ENCODE results near the gene TXLNB.
A peak's percentile ranks its signal among the peaks of the same experiment; 100 is the strongest.
"Not testable (repeated sequence)": the region's sequence is repeated elsewhere in the genome, so short reads cannot be mapped to it uniquely, and the experiment has no call there.

The TXLNB gene

GRCh38 chr6:139239064-139239463, 52.7 kb downstream of the TXLNB start:
- no peak overlapping the region for H3K4me2 ChIP-seq (ENCODE audit: low read length, poor library complexity, severe bottlenecking)
- no peak overlapping the region for H3K27ac ChIP-seq (ENCODE audit: low read length, poor library complexity, severe bottlenecking)
- H3K79me1 ChIP-seq (replicated peaks; ENCODE audit: low read length, poor library complexity, severe bottlenecking) = no peaks in the 10 kb centered on the region
- H2BK12ac ChIP-seq (ENCODE audit: low read length in 2 of 2) = peak overlapping the region; percentile 56 to 61
- H3K4me3 ChIP-seq (ENCODE audit: insufficient read depth in 1 of 2, low read depth in 1 of 2, low read length in 2 of 2) = no peak overlapping the region
- H3K23ac ChIP-seq (ENCODE audit: low read length in 2 of 2) = no peak overlapping the region
- no peak overlapping the region for H3K14ac ChIP-seq (ENCODE audit: low read length in 2 of 2)
- H4K91ac ChIP-seq (ENCODE audit: low read length) = peak overlapping the region; percentile 12
- H2AK5ac ChIP-seq (ENCODE audit: low read length, severe bottlenecking) = no peak overlapping the region
- no peak overlapping the region for H2AFZ ChIP-seq (ENCODE audit: low read depth, low read length)
- no peak overlapping the region for H2BK120ac ChIP-seq (ENCODE audit: low read depth, low read length)
- H2BK5ac ChIP-seq (ENCODE audit: low read depth, low read length, poor library complexity, severe bottlenecking) = no peak overlapping the region
- no peaks in the 10 kb centered on the region for H3K4me1 ChIP-seq (ENCODE audit: control insufficient read depth, insufficient read depth, low read depth, low read length)
- H3K9ac ChIP-seq (ENCODE audit: low read length) = no peak overlapping the region
- no peaks in the 10 kb centered on the region for H3K9me3 ChIP-seq (ENCODE audit: control insufficient read depth, low read length)
- H3K18ac ChIP-seq (ENCODE audit: low read depth in 1 of 2, low read length in 2 of 2) = peak overlapping the region; percentile 73 to 75
- H3K4ac ChIP-seq (ENCODE audit: low read depth in 1 of 2, low read length in 2 of 2) = peak overlapping the region in 1 of 2 experiments; percentile 47
- no peaks in the 10 kb centered on the region for H3K27me3 ChIP-seq (ENCODE audit: control insufficient read depth in 1 of 2, insufficient read depth in 1 of 2, low read length in 2 of 2)
- H3K36me3 ChIP-seq (ENCODE audit: control insufficient read depth in 1 of 2, insufficient read depth in 2 of 2, low read depth in 1 of 2, low read length in 2 of 2) = no peaks in the 10 kb centered on the region
- WGBS = 80% methylated on average over 9 of the region's 10 CpGs
- H2BK15ac ChIP-seq (ENCODE audit: low read depth, poor library complexity, severe bottlenecking) = no peak overlapping the region
- no peak for DNase-seq
- H4K8ac ChIP-seq (ENCODE audit: low read length) = no peak overlapping the region

GRCh38 chr6:139236105-139236504, 55.7 kb downstream of the TXLNB start:
- Histone ChIP-seq H3K27me3 (ENCODE audit: control insufficient read depth in 1 of 2, insufficient read depth in 1 of 2, low read length in 2 of 2) (no peaks in the 10 kb centered on the region), H3K4me1 (ENCODE audit: control insufficient read depth, insufficient read depth, low read depth, low read length) (no peaks in the 10 kb centered on the region), H2AFZ (ENCODE audit: low read depth, low read length) (no peak overlapping the region), H3K79me1 (replicated peaks; ENCODE audit: low read length, poor library complexity, severe bottlenecking) (no peaks in the 10 kb centered on the region), H3K9me3 (ENCODE audit: control insufficient read depth, low read length) (no peaks in the 10 kb centered on the region), H2BK12ac (ENCODE audit: low read length in 2 of 2) (no peak overlapping the region), H2AK5ac (ENCODE audit: low read length, severe bottlenecking) (no peak overlapping the region), H3K27ac (ENCODE audit: low read length, poor library complexity, severe bottlenecking) (no peak overlapping the region), H3K4me2 (ENCODE audit: low read length, poor library complexity, severe bottlenecking) (no peak overlapping the region), H3K18ac (ENCODE audit: low read depth in 1 of 2, low read length in 2 of 2) (no peak overlapping the region), H3K9ac (ENCODE audit: low read length) (no peak overlapping the region), H3K4ac (ENCODE audit: low read depth in 1 of 2, low read length in 2 of 2) (no peak overlapping the region), H2BK120ac (ENCODE audit: low read depth, low read length) (no peak overlapping the region), H3K14ac (ENCODE audit: low read length in 2 of 2) (no peak overlapping the region), H2BK5ac (ENCODE audit: low read depth, low read length, poor library complexity, severe bottlenecking) (no peak overlapping the region), H3K36me3 (ENCODE audit: control insufficient read depth in 1 of 2, insufficient read depth in 2 of 2, low read depth in 1 of 2, low read length in 2 of 2) (no peaks in the 10 kb centered on the region), H3K4me3 (ENCODE audit: insufficient read depth in 1 of 2, low read depth in 1 of 2, low read length in 2 of 2) (no peak overlapping the region), H4K91ac (ENCODE audit: low read length) (no peak overlapping the region), H2BK15ac (ENCODE audit: low read depth, poor library complexity, severe bottlenecking) (peak overlapping the region; percentile 62), H3K23ac (ENCODE audit: low read length in 2 of 2) (peak overlapping the region in 1 of 2 experiments; percentile 59), H4K8ac (ENCODE audit: low read length) (no peak overlapping the region)
- no peak for DNase-seq
- WGBS = 83% methylated on average over 5 of the region's 5 CpGs

GRCh38 chr6:139235661-139236060, 56.1 kb downstream of the TXLNB start:
- H2AFZ ChIP-seq (ENCODE audit: low read depth, low read length) = no peak overlapping the region
- no peak overlapping the region for H2BK12ac ChIP-seq (ENCODE audit: low read length in 2 of 2)
- H2AK5ac ChIP-seq (ENCODE audit: low read length, severe bottlenecking) = no peak overlapping the region
- H3K4me1 ChIP-seq (ENCODE audit: control insufficient read depth, insufficient read depth, low read depth, low read length) = no peaks in the 10 kb centered on the region
- H3K36me3 ChIP-seq (ENCODE audit: control insufficient read depth in 1 of 2, insufficient read depth in 2 of 2, low read depth in 1 of 2, low read length in 2 of 2) = no peaks in the 10 kb centered on the region
- no peak overlapping the region for H2BK15ac ChIP-seq (ENCODE audit: low read depth, poor library complexity, severe bottlenecking)
- H3K4me2 ChIP-seq (ENCODE audit: low read length, poor library complexity, severe bottlenecking) = no peak overlapping the region
- H3K23ac ChIP-seq (ENCODE audit: low read length in 2 of 2) = no peak overlapping the region
- no peak overlapping the region for H2BK120ac ChIP-seq (ENCODE audit: low read depth, low read length)
- no peak overlapping the region for H3K14ac ChIP-seq (ENCODE audit: low read length in 2 of 2)
- H3K4me3 ChIP-seq (ENCODE audit: insufficient read depth in 1 of 2, low read depth in 1 of 2, low read length in 2 of 2) = no peak overlapping the region
- H3K9me3 ChIP-seq (ENCODE audit: control insufficient read depth, low read length) = no peaks in the 10 kb centered on the region
- no peak overlapping the region for H3K27ac ChIP-seq (ENCODE audit: low read length, poor library complexity, severe bottlenecking)
- H3K4ac ChIP-seq (ENCODE audit: low read depth in 1 of 2, low read length in 2 of 2) = no peak overlapping the region
- H3K18ac ChIP-seq (ENCODE audit: low read depth in 1 of 2, low read length in 2 of 2) = no peak overlapping the region
- no peak overlapping the region for H2BK5ac ChIP-seq (ENCODE audit: low read depth, low read length, poor library complexity, severe bottlenecking)
- H3K79me1 ChIP-seq (replicated peaks; ENCODE audit: low read length, poor library complexity, severe bottlenecking) = no peaks in the 10 kb centered on the region
- 92% methylated on average over 12 of the region's 12 CpGs for WGBS
- no peak for DNase-seq
- H4K91ac ChIP-seq (ENCODE audit: low read length) = no peak overlapping the region
- H3K9ac ChIP-seq (ENCODE audit: low read length) = no peak overlapping the region
- H3K27me3 ChIP-seq (ENCODE audit: control insufficient read depth in 1 of 2, insufficient read depth in 1 of 2, low read length in 2 of 2) = no peaks in the 10 kb centered on the region
- H4K8ac ChIP-seq (ENCODE audit: low read length) = no peak overlapping the region

GRCh38 chr6:139234193-139234592, 57.6 kb downstream of the TXLNB start:
- 75% methylated on average over 2 of the region's 2 CpGs for WGBS
- not testable (repeated sequence) for H2BK12ac ChIP-seq (ENCODE audit: low read length in 2 of 2); H2BK5ac ChIP-seq (ENCODE audit: low read depth, low read length, poor library complexity, severe bottlenecking); H3K79me1 ChIP-seq (replicated peaks; ENCODE audit: low read length, poor library complexity, severe bottlenecking); H3K9ac ChIP-seq (ENCODE audit: low read length); H2BK15ac ChIP-seq (ENCODE audit: low read depth, poor library complexity, severe bottlenecking); H2AK5ac ChIP-seq (ENCODE audit: low read length, severe bottlenecking); H3K4me1 ChIP-seq (ENCODE audit: control insufficient read depth, insufficient read depth, low read depth, low read length); H3K9me3 ChIP-seq (ENCODE audit: control insufficient read depth, low read length); H4K8ac ChIP-seq (ENCODE audit: low read length); H3K4me3 ChIP-seq (ENCODE audit: insufficient read depth in 1 of 2, low read depth in 1 of 2, low read length in 2 of 2); DNase-seq; H3K23ac ChIP-seq (ENCODE audit: low read length in 2 of 2); H3K27ac ChIP-seq (ENCODE audit: low read length, poor library complexity, severe bottlenecking); H3K4me2 ChIP-seq (ENCODE audit: low read length, poor library complexity, severe bottlenecking); H3K18ac ChIP-seq (ENCODE audit: low read depth in 1 of 2, low read length in 2 of 2); H3K4ac ChIP-seq (ENCODE audit: low read depth in 1 of 2, low read length in 2 of 2); H2AFZ ChIP-seq (ENCODE audit: low read depth, low read length); H4K91ac ChIP-seq (ENCODE audit: low read length); H3K27me3 ChIP-seq (ENCODE audit: control insufficient read depth in 1 of 2, insufficient read depth in 1 of 2, low read length in 2 of 2); H2BK120ac ChIP-seq (ENCODE audit: low read depth, low read length); H3K36me3 ChIP-seq (ENCODE audit: control insufficient read depth in 1 of 2, insufficient read depth in 2 of 2, low read depth in 1 of 2, low read length in 2 of 2); H3K14ac ChIP-seq (ENCODE audit: low read length in 2 of 2)

Data from mesenchymal stem cell (in vitro differentiated cells and primary cell).